A549 (cell line): Measurements from ENCODE around the gene MCTP1.
"Not testable (repeated sequence)": the region's sequence is repeated elsewhere in the genome, so short reads cannot be mapped to it uniquely, and the experiment has no call there.

ENCODE experiments used
- CHD2 ChIP-seq: fragments of 150-350 bp; IDR thresholded peaks from 2 replicates; pipeline ENCODE4 v1.6.1; 2014; ENCODE audit warnings: low read length; ENCODE audit not compliant: partially characterized antibody
- CTCF ChIP-seq: fragments of >200 bp; sonication (Bioruptor Twin); formaldehyde crosslinking; IDR thresholded peaks from 3 replicates; pipeline ENCODE4 v1.5.1; 2016
- EP300 ChIP-seq, 2 experiments: fragments of >200 bp; sonication (Bioruptor Twin); formaldehyde crosslinking; IDR thresholded peaks; 2 replicates in 1 of 2; 3 replicates in 1 of 2; pipeline ENCODE4 v1.6.1; 2016 to 2017
- HDAC2 ChIP-seq: fragments of 200-600 bp; sonication (generic); IDR thresholded peaks from 2 replicates; pipeline ENCODE4 v1.6.1; 2016
- HOXB5 ChIP-seq: fragments of 250-450 bp; sonication (Bioruptor Pico); IDR thresholded peaks from 2 replicates; pipeline ENCODE4 v1.5.0; 2020; ENCODE audit warnings: mild to moderate bottlenecking, moderate library complexity
- MAFK ChIP-seq: fragments of 450-650 bp; IDR thresholded peaks from 2 replicates; pipeline ENCODE4 v1.6.1; 2014; ENCODE audit not compliant: partially characterized antibody
- MYC ChIP-seq: IDR thresholded peaks from 2 replicates; pipeline ENCODE4 v1.6.1; 2012; ENCODE audit warnings: mild to moderate bottlenecking, inconsistent platforms, low read length, improper control_type of control experiment, borderline replicate concordance
- POLR2A ChIP-seq: IDR thresholded peaks from 2 replicates; pipeline ENCODE4 v1.6.1; 2012; ENCODE audit warnings: mild to moderate bottlenecking, low read length
- RFX5 ChIP-seq: fragments of 450-650 bp; IDR thresholded peaks from 2 replicates; pipeline ENCODE4 v1.7.1; 2014; ENCODE audit warnings: antibody characterized with exemption, mild to moderate bottlenecking, moderate library complexity
- TP53 ChIP-seq: fragments of 250-450 bp; sonication (Bioruptor Pico); IDR thresholded peaks from 2 replicates; pipeline ENCODE4 v1.5.0; 2021; ENCODE audit warnings: mild to moderate bottlenecking, moderate library complexity

DNA sequence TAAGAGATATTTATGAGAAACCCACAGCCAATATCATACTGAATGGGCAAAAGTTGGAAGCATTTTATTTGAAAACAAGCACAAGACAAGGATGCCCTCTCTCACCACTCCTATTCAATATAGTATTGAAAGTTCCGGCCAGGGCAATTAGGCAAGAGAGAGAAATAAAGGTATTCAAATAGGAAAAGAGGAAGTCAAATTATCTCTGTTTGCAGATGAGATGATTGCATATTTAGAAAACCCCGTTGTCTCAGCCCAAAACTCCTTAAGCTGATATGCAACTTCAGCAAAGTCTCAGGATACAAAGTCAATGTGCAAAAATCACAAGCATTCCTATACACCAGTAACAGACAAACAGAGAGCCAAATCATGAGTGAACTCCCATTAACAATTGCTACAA, 325.6 kb downstream of the MCTP1 start:
- TF ChIP-seq HDAC2; CTCF; MYC; HOXB5; EP300 (IDR thresholded peaks at IDR 0.05); POLR2A; RFX5; TP53 (CRISPR knock-in tag); CHD2; MAFK: not testable (repeated sequence)
